Measurements from ENCODE around the gene SLC7A1. TPM values are rescaled to one million over a fixed set of nuclear protein-coding genes. Genes with fewer than 3 reads are reported as not detected.

SLC7A1 gene
- total and polyA plus RNA-seq, 4 donors, result 0.90 to 22.6 (median 1.4) TPM

DNA sequence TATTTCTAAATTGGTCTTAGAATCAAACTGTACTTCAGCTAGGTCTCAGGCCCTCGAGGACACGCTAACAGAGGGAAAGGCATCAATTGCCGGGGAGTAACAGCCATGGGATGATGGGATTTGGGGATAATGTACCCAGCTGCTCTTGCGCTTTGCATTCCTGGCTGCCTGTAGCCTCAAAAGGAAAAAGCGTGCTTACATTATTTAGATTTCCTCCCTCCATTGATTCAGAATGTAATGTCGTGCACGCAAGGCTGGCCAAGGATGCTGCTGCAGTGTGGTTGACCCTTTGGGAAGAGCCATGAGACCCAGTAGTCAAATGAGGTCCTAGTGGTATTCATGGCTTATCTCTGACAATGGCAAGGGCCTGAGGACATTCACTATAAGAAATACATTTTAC lies 95.1 kb downstream of the SLC7A1 start:
- DNase-seq (ENCODE audit: low spot score), result no peak
- 91% methylated on average over 7 of the region's 7 CpGs for WGBS

DNA sequence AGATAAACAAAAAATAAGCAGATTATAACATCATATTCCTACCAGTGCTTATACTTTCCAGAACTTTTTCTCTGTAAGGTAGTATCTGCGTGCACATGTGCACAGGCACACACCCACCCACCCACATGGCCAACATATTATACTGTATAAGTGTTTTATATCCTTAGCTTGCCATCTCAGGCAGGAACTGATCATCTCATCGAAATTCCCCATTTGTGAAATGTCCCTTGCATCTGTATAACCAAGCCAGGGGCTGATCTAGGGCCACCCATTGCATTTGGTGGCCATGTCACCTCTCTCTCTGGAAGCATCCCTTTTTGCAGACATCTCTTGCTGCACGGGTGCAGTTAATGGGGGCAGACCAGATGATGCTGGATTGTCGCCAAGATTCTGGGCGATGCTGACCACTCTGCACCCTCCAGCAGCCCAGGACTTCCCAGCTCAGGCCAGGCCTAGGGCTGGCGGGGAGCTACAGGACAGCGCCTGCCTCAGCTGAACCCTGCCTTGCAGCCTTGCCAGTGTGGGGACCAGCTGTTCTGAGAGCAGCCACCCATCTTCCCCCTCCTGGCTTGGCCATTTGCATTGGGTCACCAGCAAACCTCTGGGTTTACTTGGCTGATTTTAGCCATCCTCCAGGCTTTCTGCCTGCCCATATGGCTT lies 95.9 kb downstream of the SLC7A1 start:
- H3K36me3 ChIP-seq (ENCODE audit: control insufficient read depth in 4 of 4, insufficient read depth in 3 of 4, low read depth in 1 of 4, low read length in 3 of 4), result no peaks in the 10 kb centered on the region
- H3K27ac ChIP-seq (ENCODE audit: low read depth in 1 of 2, low read length in 2 of 2), result no peak overlapping the region
- no peak overlapping the region for H3K4me3 ChIP-seq (ENCODE audit: low read depth in 1 of 3, low read length in 3 of 3)
- DNase-seq (ENCODE audit: low spot score), result no peak
- no peak overlapping the region for H3K9ac ChIP-seq (ENCODE audit: low read depth in 1 of 2, low read length in 2 of 2)
- 89% methylated on average over 7 of the region's 7 CpGs for WGBS
- H3K9me3 ChIP-seq (ENCODE audit: control insufficient read depth in 4 of 4, low read length in 3 of 4), result no peaks in the 10 kb centered on the region
- H3K27me3 ChIP-seq (ENCODE audit: control insufficient read depth in 4 of 4, insufficient read depth in 4 of 4, low read length in 3 of 4), result no peaks in the 10 kb centered on the region
- no peaks in the 10 kb centered on the region for H3K4me1 ChIP-seq (ENCODE audit: control insufficient read depth in 4 of 4, insufficient read depth in 4 of 4, low read length in 3 of 4)
- TF ChIP-seq HNF4G (IDR thresholded peaks at IDR 0.05) (no peak), JUND (IDR thresholded peaks at IDR 0.05) (no peak), RAD21 (IDR thresholded peaks at IDR 0.05) (no peak), FOXA2 (IDR thresholded peaks at IDR 0.05) (no peak), TAF1 (conservative IDR thresholded peaks at IDR 0.05) (no peak), FOXA1 (IDR thresholded peaks at IDR 0.05) (no peak), REST (IDR thresholded peaks at IDR 0.05) (no peak), SP1 (IDR thresholded peaks at IDR 0.05) (no peak)
- TF ChIP-seq, protein P1, sequence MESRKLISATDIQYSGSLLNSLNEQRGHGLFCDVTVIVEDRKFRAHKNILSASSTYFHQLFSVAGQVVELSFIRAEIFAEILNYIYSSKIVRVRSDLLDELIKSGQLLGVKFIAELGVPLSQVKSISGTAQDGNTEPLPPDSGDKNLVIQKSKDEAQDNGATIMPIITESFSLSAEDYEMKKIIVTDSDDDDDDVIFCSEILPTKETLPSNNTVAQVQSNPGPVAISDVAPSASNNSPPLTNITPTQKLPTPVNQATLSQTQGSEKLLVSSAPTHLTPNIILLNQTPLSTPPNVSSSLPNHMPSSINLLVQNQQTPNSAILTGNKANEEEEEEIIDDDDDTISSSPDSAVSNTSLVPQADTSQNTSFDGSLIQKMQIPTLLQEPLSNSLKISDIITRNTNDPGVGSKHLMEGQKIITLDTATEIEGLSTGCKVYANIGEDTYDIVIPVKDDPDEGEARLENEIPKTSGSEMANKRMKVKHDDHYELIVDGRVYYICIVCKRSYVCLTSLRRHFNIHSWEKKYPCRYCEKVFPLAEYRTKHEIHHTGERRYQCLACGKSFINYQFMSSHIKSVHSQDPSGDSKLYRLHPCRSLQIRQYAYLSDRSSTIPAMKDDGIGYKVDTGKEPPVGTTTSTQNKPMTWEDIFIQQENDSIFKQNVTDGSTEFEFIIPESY (IDR thresholded peaks at IDR 0.05), result no peak

More for the DNA sequence above, 95.1 kb downstream of the SLC7A1 start:
- H3K27me3 ChIP-seq (ENCODE audit: control insufficient read depth in 4 of 4, insufficient read depth in 4 of 4, low read length in 3 of 4), result peaks cover 0 to 2% (median 0%) of the 10 kb centered on the region in 4 donors
- no peaks in the 10 kb centered on the region for H3K4me1 ChIP-seq (ENCODE audit: control insufficient read depth in 4 of 4, insufficient read depth in 4 of 4, low read length in 3 of 4)
- no peak overlapping the region for H3K9ac ChIP-seq (ENCODE audit: low read depth in 1 of 2, low read length in 2 of 2)
- H3K4me3 ChIP-seq (ENCODE audit: low read depth in 1 of 3, low read length in 3 of 3), result no peak overlapping the region
- TF ChIP-seq JUND (IDR thresholded peaks at IDR 0.05), result no peak
- no peak for TF ChIP-seq RAD21 (IDR thresholded peaks at IDR 0.05)
- no peak for TF ChIP-seq SP1 (IDR thresholded peaks at IDR 0.05)
- no peak for TF ChIP-seq NR2F2 (IDR thresholded peaks at IDR 0.05)
- TF ChIP-seq ATF3 (IDR thresholded peaks at IDR 0.05), result no peak
- no peak for TF ChIP-seq HNF4G (IDR thresholded peaks at IDR 0.05)
- TF ChIP-seq, protein P1 (IDR thresholded peaks at IDR 0.05), result no peak
- no peak for TF ChIP-seq YY1 (IDR thresholded peaks at IDR 0.05)
- TF ChIP-seq, protein P2, sequence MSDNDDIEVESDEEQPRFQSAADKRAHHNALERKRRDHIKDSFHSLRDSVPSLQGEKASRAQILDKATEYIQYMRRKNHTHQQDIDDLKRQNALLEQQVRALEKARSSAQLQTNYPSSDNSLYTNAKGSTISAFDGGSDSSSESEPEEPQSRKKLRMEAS (IDR thresholded peaks at IDR 0.05), result no peak
- TF ChIP-seq RXRA (IDR thresholded peaks at IDR 0.05), result no peak
- TF ChIP-seq REST (IDR thresholded peaks at IDR 0.05), result no peak
- TF ChIP-seq GABPA (IDR thresholded peaks at IDR 0.05 in 1 of 2, conservative IDR thresholded peaks at IDR 0.05 in 1 of 2), result no peak
- no peak for TF ChIP-seq FOXA2 (IDR thresholded peaks at IDR 0.05)
- TF ChIP-seq EGR1 (IDR thresholded peaks at IDR 0.05; ENCODE audit: low read depth in 2 of 2), result no peak
- H3K9me3 ChIP-seq (ENCODE audit: control insufficient read depth in 4 of 4, low read length in 3 of 4), result no peaks in the 10 kb centered on the region
- H3K27ac ChIP-seq (ENCODE audit: low read depth in 1 of 2, low read length in 2 of 2), result no peak overlapping the region
- H3K36me3 ChIP-seq (ENCODE audit: control insufficient read depth in 4 of 4, insufficient read depth in 3 of 4, low read depth in 1 of 4, low read length in 3 of 4), result no peaks in the 10 kb centered on the region
